Amniotic epithelial cell (primary cell): ENCODE measurements around the gene TBC1D2B.
"Not testable (repeated sequence)": the region's sequence is repeated elsewhere in the genome, so short reads cannot be mapped to it uniquely, and the experiment has no call there.

ENCODE experiments used
- DNase-seq: peaks from one replicate; pipeline ENCODE4 v3.0.0-alpha.2; 2010; ENCODE audit warnings: low read depth

Gene TBC1D2B

DNA sequence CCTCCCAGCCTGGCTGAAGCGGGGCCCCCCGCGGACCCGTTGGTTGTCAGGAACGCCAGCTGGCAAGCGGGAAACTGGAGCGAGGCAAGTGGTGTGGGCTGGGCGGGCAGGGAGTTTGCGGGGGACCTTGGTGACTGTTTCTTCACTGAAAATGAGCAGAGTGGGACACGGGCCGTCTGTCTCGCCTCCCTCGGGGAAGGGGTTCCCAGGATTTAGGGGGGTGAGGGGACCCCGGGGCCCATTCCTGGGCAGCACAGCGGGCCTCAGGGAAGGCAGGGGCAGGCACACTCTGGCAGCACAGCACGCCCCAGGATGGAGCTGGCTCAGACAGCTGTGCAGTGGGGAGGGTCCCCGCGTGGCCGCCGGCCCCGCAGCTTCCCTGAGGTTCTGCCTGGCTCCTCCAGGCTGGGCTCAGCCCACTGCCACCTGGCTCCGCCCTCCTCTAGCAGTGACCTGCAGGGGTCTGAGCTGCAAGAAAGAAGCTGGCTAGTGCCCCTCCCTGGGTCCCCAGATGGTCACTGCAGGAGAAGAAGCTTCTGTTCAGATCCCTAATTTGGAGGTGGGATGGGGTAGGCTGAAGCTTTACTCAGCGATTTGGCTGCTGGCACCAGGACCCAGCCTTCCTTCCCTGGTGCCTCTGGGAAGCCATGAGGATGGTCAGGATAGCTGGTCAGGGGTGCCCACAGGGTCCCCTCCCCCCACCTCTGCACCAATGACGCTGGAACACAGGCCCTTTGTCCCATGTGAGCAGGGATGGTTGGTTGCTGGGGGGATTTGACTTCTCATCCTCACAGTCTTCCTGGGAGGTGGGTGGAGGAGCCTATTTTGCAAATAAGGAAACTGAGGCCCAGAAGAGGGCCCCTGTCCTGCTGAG, 90.4 kb downstream of the TBC1D2B start:
- no peak for DNase-seq

DNA sequence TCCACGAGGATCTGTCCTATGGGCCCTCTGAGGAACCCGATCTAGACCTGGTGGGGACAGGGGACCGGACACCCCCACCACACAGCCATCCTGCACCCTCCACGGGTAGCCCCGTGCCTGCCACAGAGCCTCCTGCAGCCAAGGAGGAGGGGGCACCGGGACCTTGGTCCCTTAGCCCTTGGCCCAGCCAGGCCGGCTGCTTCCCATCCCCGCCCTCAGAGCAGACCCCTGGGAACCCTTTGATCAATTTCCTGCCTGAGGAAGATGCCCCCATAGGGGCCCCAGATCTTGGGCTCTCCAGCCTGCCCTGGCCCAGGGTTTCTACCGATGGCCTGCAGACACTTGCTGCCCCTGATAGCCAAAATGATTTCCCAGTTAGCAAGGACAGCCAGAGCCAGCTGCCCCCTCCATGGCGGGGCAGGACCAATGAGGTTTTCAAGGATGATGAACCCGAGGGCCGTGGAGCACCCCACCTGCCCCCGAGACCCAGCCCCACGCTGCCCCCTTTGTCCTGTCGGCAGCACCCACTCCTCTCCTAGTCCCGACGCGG, 91.5 kb downstream of the TBC1D2B start:
- no peak for DNase-seq

DNA sequence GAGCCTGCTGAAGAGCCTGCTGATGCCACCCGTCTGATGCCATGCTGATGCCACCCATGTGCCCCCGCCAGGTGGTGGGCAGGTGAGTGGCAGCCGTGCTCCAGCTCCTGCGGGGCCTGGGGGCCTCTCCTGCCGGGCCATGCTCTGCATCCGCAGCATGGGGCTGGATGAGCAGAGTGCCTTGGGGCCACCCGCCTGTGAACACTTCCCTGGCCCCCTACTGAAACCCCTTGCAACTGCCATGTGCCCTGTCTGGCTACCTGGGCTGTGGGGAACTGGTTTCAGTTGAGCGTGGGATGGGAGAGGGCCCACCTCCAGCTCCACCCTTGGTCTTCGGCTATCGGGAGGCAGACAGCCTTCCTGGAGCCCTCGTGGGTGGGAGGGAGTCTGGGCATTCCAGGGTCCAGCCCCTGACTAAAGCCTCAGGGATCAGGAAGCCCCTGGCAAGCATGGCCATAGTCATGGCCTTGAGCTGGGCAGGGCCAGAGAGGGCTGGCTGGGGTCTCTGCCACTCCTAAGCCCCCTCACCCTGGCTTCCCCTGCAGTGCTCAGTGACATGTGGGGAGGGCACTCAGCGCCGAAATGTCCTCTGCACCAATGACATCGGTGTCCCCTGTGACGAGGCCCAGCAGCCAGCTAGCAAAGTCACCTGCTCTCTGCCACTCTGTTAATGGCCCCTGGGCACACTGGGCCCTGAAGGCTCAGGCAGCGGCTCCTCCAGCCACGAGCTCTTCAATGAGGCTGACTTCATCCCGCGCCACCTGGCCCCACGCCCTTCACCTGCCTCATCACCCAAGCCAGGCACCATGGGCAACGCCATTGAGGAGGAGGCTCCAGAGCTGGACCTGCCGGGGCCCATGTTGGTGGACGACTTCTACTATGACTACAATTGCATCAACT, 92.2 kb downstream of the TBC1D2B start:
- no peak for DNase-seq

DNA sequence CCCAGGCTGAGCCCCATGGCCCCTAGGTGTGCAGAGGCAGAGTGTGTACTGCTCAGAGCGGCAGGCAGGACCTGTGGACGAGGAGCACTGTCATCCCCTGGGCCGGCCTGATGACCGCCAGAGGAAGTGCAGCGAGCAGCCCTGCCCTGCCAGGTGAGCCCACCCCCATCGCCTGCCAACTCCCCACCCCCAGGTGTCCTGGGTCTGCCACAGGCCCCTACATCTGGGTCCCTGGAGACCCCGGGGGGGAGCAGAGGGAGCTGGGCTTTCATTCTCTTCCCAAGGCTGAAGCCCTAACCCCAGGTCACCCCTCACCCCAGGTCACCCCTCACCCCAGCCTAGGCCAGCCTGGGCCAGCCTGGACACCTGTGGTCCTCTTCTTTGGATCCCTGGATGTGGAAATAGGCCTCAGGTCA, 93.1 kb downstream of the TBC1D2B start:
- no peak for DNase-seq

DNA sequence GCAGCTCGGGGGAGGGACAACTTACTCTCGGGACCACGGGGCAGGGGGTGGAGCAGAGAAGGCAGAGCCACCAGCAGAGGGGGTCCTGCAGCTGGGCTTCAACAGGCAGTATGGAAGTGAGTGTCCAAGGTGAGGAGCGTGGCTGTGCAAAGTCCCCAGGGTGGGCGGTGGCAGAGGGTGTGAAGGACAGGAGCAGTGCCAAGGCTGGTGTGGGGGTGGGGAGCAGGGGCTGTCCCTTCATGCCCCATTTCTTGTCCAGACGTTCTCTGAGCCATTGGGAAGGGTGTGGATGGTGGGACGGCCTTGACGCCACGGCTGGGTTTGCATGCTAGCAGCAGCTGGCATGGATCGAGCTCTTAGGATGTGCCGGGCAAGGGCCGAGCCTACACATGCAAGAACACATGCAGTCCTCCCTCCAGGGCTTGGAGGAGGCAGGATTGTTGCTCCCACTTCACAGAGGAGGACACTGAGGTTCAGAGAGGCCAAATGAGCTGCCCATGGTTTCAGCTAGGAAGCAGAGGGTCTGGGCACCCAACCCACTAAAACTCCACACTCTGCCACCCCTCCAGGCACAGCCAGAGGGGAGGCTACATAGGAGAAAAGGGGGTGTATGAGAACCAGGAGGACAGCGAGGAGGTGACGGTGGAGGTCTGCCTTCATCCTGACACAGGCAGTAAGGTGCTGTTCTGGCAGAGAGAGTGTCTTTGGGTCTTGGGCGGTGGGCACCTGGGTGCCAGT, 93.6 kb downstream of the TBC1D2B start:
- no peak for DNase-seq

DNA sequence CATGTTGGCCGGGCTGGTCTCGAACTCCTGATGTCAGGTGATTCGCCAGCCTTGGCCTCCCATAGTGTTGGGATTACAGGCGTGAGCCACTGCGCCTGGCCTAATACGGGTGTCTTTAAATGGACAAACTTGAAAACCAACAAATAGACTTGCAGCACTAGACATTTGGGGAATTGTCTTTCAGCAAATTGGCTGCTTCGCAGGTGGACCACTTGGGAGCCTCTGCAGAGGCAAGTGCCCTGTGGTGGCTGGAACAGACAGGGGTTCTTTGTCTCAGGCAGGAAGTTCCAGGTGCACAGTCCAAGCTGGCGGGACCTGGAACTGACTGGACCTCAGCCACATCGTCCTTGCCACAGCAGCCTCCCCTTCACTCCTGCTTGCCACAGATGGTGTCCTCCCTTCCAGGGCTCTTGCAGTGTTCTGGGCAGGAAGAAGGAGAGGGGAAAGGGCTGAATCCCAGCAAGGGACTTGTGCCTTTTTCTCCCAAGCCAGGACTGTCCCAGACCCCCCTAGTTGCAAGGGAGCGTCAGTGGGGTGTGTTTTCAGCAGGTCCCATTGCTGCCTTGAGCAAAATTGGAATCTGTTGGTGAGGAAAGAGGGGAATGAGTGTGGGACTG, 94.3 kb downstream of the TBC1D2B start:
- no peak for DNase-seq

DNA sequence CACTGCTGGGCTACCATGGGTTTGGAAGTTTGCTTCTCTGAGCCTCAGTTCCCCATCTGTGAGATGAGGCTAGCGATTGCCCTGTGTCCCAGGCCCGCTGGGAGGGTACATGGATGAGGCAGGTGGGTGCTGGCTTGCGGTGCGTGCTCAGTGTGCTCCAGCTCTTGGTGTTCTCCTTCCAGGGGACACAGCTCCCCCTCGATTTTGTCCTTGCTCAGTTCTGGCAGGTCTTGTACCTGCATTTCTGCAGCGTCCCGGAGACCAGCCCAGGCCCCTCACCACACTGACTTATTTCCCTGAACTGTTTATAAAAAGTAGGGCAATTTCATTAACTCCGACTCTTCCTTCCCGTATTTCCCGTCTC, 95.4 kb downstream of the TBC1D2B start:
- no peak for DNase-seq

DNA sequence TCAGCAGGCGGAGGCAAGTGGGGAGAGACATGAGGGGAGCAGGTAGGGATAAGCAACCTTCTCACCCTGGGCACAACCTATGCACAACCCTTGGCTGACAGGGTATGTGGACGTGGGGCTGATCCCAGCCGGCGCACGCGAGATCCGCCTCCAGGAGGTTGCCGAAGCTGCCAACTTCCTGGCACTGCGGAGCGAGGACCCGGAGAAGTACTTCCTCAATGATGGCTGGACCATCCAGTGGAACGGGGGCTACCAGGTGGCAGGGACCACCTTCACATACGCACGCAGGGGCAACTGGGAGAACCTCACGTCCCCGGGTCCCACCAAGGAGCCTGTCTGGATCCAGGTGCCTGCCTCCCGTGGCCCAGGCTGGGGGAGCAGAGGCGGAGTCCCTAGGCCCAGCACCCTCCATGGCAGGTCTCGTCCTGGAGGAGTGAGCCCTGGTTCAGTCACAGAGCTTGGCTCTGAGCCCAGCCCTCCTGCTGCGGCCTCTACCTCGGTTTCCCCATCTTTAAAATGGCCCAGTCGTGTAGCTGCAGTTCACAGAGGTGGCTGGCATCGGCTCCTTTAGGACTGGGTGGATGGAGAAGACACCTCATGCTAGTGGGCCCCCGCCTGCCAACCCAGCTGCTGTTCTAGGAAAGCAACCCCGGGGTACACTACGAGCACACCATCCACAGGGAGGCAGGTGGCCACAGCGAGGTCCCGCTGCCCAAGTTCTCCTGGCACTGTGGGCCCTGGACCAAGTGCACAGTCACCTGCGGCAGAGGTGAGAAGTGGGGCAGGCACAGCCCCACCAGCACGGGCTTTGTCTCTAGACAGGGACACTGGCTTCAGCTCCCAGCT, 96.0 kb downstream of the TBC1D2B start:
- no peak for DNase-seq

DNA sequence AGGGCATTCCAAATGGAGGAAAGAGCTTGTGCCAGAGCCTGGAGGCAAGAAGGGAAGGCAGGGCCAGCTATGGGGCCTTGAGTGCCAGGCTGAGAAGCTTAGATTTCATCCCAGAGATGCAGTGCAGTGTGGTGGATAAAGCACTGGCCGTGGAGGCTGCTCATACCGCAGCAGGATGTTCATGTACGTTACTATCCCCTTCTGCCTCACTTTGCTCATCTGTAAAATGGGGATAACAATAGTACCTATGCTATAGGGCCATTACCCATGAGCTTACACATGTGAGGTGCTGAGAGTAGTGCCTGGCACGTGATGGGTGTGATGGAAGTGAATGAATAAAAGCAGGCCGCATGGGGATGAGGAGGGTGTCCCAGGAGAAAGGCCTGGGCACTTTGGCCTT, 96.8 kb downstream of the TBC1D2B start:
- not testable (repeated sequence) for DNase-seq

DNA sequence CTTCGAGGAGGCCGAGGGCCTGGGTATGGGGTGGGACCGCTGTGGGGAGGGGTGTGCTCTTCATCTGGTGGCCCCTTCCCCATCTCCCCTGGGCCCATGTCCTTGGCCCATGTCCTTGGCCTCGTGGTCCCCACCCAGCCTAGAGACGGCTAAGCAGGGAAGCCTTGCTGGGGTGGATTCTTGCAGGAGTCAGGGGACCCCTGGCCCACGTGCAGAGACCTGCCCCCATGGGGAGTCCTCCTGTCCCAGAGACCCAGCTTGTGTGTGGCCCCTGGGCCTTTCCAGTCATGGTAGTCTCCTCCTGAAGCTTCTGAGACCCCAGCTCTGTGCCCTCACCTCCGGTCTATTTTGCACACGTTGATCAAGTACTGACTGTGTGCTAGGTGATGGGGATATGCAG, 97.4 kb downstream of the TBC1D2B start:
- no peak for DNase-seq

DNA sequence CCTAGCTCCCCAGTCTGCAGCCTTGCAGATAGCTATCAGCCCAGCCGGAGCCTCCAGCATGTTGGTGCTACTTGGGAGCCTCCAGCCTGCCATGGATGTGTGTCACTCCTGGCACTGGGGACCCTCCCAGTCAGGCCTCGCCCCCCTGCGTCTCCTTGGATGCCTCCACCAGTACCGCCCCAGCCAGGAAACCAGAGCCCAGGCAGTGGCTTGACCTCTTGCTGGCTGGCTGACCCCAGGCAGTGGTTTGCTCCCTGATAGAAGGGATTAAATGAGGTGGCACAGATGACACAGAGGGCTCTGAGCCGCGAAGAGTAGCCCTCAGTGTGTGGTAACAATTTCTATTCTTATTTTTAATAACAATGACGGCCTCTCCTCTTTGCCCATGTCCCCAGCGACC, 98.4 kb downstream of the TBC1D2B start:
- DNase-seq, result not testable (repeated sequence)

DNA sequence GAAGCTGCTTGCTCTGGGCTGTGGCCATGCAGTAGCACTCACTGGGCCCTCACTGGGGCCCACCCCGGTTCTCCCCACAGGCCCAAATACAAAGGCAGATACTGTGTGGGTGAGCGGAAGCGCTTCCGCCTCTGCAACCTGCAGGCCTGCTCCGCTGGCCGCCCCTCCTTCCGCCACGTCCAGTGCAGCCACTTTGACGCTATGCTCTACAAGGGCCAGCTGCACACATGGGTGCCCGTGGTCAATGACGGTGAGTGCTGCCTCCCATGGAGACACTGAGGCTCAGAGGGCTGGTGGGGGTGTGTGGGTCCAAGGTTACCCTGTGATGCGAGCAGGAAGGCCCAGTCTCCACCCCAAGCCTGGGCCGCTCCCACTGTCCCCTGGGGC, 98.8 kb downstream of the TBC1D2B start:
- not testable (repeated sequence) for DNase-seq

DNA sequence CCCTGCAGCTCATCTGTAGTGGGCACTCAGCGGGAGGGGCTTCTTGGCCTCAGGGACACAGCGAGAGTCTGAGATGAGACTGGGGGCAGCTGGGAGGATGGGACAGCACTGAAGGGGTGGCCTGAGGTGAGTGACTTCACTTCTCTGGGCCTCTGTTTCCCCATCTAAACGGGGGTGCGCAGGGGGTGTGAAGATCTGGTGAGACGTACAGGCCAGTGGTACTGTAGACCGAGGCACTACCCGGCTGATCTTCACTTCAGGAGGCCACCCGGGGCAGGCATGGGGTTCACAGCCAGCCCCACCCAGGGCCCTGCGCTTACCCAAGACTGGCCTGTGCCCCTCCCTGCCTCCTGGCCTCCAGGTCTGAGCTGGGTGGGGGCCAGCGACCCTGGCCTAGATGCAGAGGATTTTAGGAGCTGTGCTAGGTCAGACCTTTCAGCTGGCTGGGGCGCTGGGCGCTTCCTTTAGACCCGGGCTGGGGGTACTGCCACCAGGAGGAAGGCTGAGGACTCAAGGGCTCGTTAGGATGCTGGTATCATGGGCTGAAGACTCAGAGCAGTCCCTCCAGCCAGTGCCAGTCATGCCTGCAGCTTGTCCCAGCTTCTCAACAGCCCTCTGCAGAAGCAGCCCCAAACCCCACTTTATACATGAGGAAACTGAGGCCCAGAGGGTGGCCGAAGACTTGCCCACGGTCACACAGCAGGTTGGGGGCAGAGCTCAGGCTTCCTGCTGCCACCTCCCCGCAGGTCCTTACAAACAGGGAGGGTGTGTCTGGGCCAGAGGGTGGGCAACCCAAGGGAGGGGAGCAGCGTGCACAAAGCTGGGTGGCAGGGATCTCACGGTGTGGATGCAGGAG, 99.4 kb downstream of the TBC1D2B start:
- not testable (repeated sequence) for DNase-seq

DNA sequence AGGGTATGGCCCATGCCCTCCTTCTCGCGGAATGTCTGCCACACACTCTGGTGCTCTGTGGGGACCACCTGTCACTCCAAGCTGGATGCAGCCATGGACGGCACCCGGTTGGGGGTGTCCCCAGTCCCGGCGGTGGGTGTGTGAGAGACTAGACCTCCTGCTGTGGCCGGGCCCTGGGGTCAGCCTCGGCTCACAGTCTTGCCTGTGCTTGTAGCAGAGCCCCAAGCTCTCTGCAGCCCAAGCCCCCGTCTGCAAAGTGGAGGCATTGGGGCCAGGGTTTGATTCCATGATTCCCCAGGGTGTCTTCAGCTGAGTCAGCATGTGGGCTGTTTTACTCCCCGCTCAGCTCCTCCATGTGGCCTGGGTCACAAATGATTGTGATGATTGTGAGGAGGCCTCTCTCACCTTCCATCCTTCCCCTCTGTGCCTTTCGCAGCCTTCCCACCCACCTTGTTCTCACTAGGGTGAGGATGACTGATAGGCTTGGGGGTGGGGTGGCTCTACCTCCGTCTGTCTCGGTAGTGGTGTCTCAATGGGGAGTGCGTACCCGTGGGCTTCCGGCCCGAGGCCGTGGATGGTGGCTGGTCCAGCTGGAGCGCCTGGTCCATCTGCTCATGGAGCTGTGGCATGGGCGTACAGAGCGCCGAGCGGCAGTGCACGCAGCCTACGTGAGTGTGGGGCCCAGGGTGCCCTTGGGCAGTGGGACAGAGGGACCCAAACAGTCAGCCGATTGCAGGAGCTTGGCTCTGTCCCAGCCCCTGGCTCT, 100.6 kb downstream of the TBC1D2B start:
- not testable (repeated sequence) for DNase-seq

DNA sequence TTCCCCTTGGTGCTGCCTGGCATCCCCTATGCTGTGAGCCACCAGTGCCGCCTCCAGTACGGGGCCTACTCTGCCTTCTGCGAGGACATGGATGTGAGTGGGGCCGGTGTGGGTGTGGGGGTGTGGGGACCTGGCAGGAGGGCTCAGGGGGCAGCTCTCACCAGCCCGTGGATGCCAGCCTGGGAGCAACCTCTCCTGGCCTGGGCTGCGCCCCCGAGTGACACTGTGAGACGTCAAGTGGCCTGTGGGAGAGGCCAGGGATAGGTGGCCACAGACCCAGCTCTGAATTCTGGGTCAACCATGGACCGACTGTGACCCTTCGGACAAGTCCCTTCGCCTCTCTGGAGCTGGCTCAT, 101.4 kb downstream of the TBC1D2B start:
- DNase-seq, result not testable (repeated sequence)

DNA sequence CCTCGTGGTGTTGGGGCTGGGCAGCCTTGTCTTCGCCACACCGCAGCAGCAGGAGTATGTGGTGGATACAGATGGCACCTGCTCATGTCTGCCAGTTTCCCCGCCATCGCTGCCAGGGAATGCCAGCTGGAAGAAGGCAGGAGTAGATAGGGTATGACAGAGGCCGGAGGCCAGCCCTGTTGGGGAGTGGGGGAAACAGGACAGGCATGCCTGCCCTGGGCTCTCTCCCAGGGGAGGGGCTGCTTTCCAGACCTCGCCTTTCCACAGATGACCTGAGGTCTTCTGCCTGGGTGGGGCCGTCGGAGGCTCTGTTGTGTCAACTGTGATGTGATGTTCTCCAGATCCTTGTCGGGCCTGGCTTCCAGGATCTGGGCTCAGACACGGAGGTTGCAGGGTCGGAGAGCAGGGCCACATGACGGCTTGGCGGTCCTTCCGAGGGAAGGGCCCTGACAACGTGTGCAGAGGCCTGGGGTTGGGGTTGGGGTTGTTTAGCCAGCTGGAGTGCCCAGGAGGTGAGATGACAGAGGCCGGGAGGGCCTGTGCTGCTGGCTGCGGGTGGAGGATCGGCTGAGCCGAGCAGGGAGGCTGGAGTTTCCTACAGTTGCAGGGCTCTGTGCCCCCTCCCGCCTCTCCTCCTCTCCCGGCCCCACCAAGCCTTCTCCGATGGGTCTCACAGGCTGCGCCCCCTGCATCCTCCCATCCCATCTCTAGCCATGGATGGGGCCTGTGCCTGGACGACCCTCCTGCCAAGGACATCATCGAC, 102.0 kb downstream of the TBC1D2B start:
- peak; percentile 13 for DNase-seq

DNA sequence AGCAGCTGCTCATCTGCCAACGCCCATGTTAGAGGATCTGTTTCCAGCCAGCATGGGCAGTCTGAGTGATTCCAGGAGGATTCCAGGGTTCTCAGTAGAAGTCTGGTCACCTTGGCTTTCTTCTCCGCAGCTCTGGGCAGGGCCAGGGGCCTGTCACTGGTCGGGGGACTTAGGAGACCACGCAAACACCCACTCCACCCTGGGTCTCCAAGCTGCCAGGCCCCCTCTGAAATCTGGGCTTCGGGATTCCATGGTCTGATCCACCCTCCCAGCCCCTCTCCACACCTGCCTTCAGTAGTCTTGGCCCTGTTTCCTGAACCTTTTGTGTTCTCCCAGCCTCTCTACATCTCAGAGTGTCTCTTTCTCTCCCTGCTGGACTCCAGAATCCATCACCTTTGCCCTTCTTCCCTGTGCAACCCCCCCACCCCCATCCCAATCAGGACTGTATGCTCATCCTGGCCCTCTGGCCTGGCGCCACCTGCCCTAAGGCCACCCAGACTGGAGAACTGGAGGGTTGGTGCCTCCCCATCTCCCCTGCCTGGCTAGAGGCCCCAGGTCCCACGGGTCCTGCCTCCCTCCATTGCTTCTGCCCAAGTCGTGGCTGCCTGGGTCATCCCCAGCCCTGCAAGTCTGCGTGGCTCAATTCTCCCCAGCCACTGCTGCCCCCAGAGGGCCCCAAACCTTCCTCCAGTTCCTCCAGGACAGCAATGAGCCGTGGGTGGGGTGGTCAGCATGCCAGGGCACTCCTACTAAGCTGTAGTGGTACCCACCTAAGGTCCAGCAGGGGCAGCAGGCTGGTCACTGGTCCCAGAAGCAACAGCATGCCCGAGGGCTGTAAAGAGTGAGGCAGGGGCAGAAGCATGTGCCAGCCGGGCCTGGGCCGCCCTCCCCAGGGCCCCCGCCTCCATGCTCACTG, 102.8 kb downstream of the TBC1D2B start:
- no peak for DNase-seq
